ENCODE data around the gene GRIK3.
"Not testable (repeated sequence)": the region's sequence is repeated elsewhere in the genome, so short reads cannot be mapped to it uniquely, and the experiment has no call there.

The GRIK3 gene

GRCh38 chr1:36900128-36900527 is 134.2 kb downstream of the GRIK3 start:
- DNase-seq = no peak

- not testable (repeated sequence) for DNase-seq
Observed at GRCh38 chr1:36897813-36898212, 136.5 kb downstream of the GRIK3 start.

DNA sequence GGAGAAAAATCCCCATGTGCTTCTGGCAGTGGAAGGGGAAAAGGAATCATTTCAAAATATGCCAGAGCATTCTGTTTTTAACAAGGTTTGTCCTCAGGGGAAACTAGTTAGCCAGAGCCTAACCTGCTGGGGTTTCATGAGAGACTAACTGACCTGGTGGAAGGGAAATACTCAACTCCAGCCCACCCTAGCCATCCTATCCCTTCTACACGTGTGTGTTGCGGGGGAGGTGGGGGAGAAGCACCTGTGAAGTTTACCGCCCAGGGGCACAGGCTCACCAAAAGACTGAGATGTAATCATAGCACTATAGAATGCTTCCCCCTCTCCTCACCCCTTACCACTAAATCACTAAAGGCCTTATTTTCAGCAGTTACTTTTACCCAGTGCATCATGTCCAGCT is 139.5 kb downstream of the GRIK3 start:
- DNase-seq = no peak

DNA sequence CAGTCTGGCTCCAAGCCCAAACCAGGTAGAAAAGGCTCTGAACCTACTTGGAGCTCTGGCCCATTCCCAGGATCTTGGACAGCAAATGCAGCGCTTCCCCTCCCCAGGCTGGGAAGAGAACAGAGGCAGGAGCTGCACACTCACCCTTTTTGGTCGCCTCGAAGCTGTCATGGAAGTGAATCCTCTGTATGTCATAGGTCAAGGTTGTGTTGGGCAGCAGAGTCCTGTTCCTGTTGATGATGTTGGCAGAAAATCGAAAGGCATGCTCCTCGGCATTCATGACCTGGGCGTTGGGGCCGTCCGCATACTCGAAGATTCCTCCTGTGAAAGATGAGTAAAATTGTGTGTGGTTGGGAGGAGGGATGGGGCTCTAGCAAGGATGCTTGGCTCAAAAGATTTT is 143.5 kb downstream of the GRIK3 start:
- DNase-seq = no peak

- DNase-seq = no peak
Observed at GRCh38 chr1:36889478-36890226, 144.7 kb downstream of the GRIK3 start.

DNA sequence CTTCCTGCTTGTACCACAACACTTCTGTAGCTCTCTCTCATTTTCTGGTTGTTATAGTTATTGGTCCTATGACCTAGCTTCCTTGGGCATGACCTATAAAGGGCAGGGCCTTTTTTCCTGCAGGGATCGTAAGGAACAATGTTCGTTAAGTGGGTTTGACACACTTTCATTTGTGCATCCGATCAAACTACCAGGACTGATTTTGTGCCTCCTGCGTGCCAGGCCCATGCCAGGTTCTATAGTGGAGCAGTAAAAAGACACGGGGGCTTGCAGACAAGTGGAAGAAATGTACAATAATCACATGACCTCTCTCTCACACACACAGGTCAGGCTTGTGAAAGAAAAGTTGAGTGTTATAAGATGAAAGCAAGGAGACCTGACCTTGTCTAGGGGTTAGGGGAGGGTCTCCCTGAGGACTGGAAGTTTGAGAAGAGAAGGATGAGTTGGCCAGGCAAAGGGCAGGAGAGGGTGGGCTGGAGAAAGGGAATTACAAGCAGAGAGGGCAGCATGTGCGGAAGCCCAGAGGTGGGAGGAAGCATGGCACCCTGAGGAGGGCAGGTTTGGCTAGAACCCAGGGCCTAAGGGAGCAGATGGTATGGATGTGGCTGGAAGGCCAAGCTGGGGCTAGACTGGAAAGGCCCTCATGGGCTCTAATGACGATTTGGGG is 145.4 kb downstream of the GRIK3 start:
- no peak for DNase-seq

DNA sequence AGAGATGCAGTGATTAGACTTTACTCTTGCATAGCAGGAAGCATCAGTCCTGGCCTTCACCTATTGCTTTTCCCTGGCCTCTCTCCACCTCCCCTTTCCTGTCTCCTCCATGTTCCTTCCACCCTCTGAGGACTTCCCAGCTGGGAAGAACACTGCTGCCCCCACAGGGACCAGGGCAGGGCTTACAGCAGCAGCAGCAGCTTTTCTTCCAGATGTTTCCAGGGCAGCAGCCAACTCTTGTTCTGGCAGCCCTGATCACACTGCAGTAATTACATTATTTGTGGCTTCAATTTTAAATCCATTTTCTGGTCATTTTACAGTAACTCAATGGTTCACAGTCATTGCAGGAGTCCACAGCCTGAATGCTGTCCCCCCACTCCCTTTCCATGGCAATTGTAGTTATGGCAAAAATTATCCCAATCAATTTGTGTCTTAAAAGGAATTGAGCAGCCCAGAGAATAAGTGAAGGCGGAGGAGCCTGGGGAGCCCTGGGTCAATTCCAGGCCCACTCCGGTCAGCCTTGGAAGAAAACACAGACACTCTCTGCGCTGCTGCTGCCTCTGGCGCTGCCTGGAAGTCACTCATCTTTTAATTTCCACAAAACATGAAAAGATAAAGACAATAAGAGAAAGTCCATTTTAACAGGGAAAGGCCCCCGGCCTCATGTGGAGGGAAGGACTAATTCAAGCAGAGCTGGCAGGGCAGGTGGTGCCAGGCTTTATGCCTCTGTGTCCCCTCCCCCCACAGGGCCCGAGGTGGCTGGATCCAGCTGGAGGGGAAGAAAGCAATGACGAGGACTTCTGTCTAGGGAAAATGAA is 148.6 kb downstream of the GRIK3 start:
- DNase-seq = no peak

DNA sequence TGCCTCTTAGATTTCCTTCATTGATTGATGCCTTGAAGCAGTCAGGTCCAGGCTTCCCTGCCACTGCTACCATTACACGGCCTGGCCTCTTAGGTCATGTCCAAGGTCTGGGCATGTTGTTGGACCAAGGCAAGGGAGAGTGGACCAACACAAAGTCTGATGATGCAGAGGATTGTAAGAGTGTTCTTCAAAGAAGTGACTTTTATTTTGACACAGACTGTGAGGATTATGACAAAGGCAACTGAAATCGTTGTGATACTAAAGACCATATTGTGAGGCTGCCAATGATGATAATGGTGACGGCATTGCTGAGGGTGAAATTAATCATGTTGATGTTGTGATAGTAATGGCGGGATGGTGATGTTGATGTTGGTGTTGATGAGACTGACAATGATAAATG is 149.5 kb downstream of the GRIK3 start:
- DNase-seq = no peak

DNA sequence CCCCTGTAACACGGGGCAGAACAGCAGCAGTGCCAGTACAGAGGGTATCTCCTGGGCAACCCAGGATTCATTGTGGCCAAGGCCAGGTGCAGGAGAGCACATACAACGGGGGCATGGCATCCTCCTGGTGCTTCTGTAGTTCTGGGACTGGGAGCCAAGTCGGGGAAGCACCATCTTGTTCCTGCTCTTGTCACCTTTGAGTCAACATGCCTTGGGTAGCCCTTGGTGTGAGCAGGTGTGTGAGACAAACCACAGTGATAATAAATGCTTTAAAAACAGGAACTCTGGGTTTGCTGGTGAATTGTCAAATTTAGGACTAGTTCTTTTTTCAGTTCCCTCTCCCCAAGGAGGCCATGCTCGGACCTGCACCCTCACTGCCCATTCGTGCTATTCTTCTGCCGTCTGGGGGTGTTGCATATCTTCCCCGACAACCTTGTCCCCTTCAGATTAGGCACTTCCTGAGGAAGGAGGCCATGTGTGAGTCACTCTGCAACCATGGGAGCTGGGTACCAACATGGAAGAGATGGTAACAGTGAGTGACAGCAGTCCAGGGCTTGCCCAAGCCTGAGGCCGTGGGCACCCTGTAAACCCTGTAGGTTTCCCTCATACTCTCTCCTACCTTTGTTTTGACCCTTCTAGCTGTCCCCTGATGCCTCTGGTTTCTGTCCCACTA is 150.2 kb downstream of the GRIK3 start:
- DNase-seq = peak; percentile 53

GRCh38 chr1:36883315-36883949 is 150.9 kb downstream of the GRIK3 start:
- no peak for DNase-seq

- no peak for DNase-seq
Observed at GRCh38 chr1:36882536-36883285, 151.6 kb downstream of the GRIK3 start.

DNA sequence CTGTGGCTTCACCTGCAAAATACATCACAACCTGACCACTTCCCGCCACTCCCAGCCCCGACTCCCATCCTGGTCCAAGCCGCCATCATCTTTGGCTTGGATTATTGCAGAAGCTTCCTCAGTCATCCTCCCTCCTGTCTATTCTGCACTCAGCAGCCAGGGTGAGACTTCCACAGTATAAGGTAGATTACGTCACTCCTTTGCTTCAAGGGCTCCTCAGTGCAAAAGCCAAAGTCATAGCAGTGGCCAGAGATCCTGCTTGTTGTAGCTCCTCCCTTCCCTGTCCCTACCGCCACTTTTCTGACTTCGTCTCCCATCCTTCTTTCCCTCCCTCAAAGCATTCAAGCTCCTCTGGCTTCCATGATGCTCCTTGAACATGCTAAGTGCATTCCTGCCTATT is 152.8 kb downstream of the GRIK3 start:
- no peak for DNase-seq

DNA sequence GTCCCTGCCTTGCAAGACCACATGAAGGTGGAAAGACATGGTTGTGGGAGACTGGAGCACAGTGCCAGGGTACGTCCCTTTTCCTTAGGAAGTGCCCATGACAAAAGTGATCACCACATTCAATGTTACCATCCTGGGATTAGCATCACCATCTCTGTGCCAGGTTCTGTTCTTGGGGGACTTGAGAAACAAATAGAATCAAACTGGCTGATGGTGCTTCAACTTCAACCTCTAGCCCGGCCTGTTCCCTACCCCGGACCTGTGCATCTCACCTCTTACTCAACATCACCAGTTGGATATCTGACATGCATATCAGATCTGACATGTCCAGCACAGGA is 153.3 kb downstream of the GRIK3 start:
- no peak for DNase-seq

DNA sequence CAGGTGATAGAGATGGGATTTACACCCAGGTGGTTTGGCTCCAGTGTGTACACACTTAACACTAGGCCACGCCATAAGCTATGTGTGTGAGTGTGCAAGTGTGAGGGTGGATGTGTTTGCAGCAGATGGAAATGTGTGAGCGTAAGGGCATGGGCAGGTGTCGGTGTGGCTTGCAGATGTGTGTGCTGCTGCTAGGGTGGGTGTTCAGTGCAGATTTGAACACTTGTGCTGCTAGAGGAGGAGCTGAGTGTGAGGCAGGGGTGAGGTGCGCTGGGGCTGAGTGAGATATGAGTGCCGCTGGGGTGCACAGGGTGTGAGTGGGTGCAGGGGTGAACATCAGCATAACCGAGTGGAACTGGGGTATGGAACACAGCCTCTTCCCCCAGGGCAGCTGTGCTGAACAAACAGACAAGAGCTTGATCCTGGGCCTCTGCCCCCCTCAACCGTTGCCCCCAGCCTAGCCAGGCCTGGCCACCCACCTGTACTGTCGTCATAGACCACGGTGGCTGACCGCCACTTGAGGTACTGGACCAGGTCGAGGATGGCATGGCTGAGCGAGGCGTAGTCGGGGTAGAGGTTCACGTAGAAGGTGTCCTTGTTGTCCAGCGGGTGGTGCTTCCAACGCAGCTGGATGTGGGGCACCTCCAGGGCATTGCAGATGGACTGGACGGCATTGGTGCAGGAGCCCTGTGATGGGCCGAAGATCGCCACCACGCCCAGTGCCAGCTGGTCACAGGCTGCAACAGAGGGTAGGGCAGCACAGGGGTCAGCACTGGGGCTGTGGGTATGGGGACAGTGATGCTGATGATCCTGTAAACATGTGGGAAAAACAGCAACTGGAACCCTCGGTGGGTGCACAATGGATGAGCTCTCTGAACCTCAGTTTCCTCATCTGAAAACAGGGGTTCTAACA is 153.9 kb downstream of the GRIK3 start:
- DNase-seq = no peak

DNA sequence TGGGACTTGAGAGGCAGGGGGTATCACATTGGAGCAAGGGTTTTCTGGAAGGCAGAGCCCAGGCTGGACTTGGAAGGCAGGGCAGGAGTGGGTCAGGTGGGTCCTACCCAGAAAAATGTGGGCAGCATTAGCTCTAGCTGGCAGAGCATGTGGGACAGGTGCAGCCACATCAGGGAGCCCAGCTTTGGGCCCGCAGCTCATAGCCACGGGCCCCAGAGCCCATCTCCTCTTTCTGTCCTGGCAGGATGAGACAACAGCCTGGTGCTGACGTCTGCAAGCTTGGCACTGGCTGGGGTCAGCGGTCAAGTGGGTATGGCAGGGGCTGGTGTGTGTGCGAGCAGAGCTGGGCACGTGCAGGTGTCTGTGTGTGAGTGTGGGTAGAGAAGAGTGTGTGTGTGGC is 154.7 kb downstream of the GRIK3 start:
- DNase-seq = no peak

- no peak for DNase-seq
Observed at GRCh38 chr1:36876990-36877389, 157.3 kb downstream of the GRIK3 start.

- DNase-seq = no peak
Observed at GRCh38 chr1:36874271-36875060, 159.8 kb downstream of the GRIK3 start.

GRCh38 chr1:36872858-36873257 is 161.5 kb downstream of the GRIK3 start:
- DNase-seq = no peak

GRCh38 chr1:36872126-36872754 is 162.1 kb downstream of the GRIK3 start:
- DNase-seq = no peak

Data from RPMI8226 (cell line).